NCI-H2196 (cell line): ENCODE data around the gene P2RX6.
"Not testable (repeated sequence)": the region's sequence is repeated elsewhere in the genome, so short reads cannot be mapped to it uniquely, and the experiment has no call there.

ENCODE experiments used
- DNase-seq: peaks from one replicate; lab custom pipeline; 2025; ENCODE audit not compliant: unreplicated experiment; lab: John Stamatoyannopoulos, UW

P2RX6 gene

GRCh38 chr22:21071796-21072195, 56.8 kb downstream of the P2RX6 start:
- not testable (repeated sequence) for DNase-seq

- no peak for DNase-seq
These were observed 58.1 kb downstream of the P2RX6 start for GRCh38 chr22:21073023-21073422.

- no peak for DNase-seq
These were observed 58.5 kb downstream of the P2RX6 start for GRCh38 chr22:21073482-21073881.

- DNase-seq, result no peak
These were observed 59.2 kb downstream of the P2RX6 start for GRCh38 chr22:21074102-21074715.

- no peak for DNase-seq
These were observed 60.7 kb downstream of the P2RX6 start for GRCh38 chr22:21075516-21076138.

- no peak for DNase-seq
These were observed 62.1 kb downstream of the P2RX6 start for GRCh38 chr22:21076912-21077625.
